ENCODE results near the gene ACSS2.

Gene ACSS2

DNA sequence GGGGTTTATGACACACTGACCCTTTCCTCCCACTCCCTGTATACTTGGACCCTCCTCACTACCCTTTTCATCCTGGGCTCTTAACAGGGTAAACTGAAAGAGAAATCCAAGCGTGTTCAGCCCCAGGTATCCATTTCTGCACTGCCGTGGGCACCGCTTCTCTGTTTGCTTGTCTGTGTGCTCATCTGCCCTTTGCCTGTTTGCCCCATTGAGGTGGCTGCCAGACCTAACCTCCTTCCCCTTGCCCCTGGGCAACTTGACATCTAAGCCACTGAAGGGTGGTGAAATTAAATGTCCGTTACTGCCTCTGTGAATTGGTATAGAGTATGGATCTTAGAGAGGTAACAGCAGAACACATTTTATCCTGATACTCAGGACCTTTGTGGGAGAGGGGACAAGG lies 38.7 kb downstream of the ACSS2 start:
- H3K9me3 ChIP-seq: no peaks in the 10 kb centered on the region
- DNase-seq: no peak
- no peaks in the 10 kb centered on the region for H3K27me3 ChIP-seq
- TF ChIP-seq CTCF (IDR thresholded peaks at IDR 0.05; ENCODE audit: low read depth, low read length): no peak
- peaks cover 9% of the 10 kb centered on the region for H3K4me1 ChIP-seq
- H3K4me3 ChIP-seq (ENCODE audit: low read depth, low read length): no peak overlapping the region
- H3K36me3 ChIP-seq: no peaks in the 10 kb centered on the region

DNA sequence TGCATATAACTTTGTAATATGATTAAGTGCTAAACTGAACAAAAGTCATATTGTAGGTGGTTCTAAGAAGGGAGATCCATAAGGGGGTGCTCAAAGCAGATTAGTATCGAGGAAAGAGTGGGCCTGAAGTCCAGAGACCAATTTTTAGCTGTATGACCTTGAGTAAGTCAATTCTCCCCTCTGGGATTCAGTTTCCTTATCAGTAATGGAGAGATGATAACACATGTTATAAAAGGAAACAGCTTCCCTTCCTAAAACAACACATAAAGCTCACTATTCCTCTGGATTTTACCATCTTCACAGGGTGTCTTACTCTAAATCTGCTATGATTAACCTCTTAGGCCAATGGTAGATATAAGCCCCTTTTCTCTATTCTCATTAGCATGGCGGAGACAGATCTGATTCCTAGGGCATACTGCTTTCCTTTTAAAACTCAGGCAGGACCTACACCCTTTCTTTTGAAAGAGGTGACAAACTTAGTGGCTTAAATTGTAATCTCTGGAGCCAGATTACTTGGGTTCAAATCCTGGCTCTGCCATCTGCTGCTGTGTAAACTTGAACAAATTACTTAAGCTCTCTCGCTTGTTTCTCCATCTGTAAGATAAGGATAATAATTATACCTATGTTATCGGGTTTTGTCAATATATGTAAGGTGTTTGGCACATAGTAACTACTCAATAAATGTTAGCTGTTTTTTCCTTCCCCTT lies 39.5 kb downstream of the ACSS2 start:
- H3K27me3 ChIP-seq: no peaks in the 10 kb centered on the region
- no peak for TF ChIP-seq CTCF (IDR thresholded peaks at IDR 0.05; ENCODE audit: low read depth, low read length)
- H3K36me3 ChIP-seq: no peaks in the 10 kb centered on the region
- DNase-seq: no peak
- H3K4me1 ChIP-seq: peaks cover 9% of the 10 kb centered on the region
- no peaks in the 10 kb centered on the region for H3K9me3 ChIP-seq
- no peak overlapping the region for H3K4me3 ChIP-seq (ENCODE audit: low read depth, low read length)

DNA sequence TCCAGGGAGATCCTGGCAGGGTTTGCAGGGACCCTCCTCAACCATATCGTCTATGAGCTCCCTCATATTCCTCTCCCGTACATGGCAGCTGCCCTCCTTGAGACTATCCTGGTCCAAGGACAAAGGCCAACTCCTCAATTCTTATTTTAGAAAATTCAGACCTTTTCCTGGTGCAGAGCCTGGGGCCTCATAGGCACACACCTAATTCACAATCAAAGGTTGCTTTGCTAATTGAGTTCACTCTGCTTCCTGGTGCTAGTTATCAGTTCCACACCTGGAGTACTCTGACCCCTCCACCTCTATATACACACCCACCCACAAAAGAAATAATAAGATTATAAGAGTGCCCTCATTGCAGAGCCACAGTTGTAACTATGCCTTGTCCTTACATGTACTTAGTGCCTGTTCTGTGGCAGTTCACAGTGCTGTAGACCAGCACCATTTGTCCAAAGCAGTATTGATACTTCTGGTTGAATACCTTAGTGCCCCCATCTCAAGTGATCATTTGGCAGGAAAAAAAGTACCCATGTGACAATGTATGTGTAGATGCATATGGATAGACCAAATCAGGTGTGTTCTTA lies 40.5 kb downstream of the ACSS2 start:
- H3K36me3 ChIP-seq: no peaks in the 10 kb centered on the region
- TF ChIP-seq CTCF (IDR thresholded peaks at IDR 0.05; ENCODE audit: low read depth, low read length): no peak
- H3K9me3 ChIP-seq: no peaks in the 10 kb centered on the region
- no peak overlapping the region for H3K4me3 ChIP-seq (ENCODE audit: low read depth, low read length)
- peaks cover 9% of the 10 kb centered on the region for H3K4me1 ChIP-seq
- no peak for DNase-seq
- no peaks in the 10 kb centered on the region for H3K27me3 ChIP-seq

DNA sequence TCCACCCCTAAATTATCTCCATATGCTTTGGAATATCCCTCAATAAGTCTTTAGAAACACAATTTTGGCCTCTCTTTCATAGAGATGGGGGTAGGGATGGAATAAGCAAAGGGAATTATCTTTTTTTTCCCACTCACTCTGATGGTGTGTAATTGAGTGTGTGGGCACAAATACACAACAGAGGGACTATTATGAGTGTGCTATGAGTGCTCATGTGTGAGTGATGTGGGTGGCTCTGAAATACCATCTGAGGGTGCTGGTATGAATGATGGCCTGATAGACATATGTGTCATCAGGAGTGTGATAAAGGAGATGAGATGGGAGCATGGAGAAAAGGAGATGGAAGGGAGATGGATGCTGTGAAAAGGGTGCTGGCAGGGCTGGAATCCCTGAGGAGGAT lies 43.6 kb downstream of the ACSS2 start:
- Histone ChIP-seq H3K4me1 (peaks cover 8% of the 10 kb centered on the region), H3K27me3 (no peaks in the 10 kb centered on the region), H3K36me3 (no peaks in the 10 kb centered on the region), H3K4me3 (ENCODE audit: low read depth, low read length) (no peak overlapping the region), H3K9me3 (no peaks in the 10 kb centered on the region)
- no peak for DNase-seq
- TF ChIP-seq CTCF (IDR thresholded peaks at IDR 0.05; ENCODE audit: low read depth, low read length): no peak

GRCh38 chr20:34921436-34921835 lies 45.0 kb downstream of the ACSS2 start:
- no peak for TF ChIP-seq CTCF (IDR thresholded peaks at IDR 0.05; ENCODE audit: low read depth, low read length)
- peaks cover 5% of the 10 kb centered on the region; the same call in 1 of the 2 replicates for H3K4me1 ChIP-seq
- no peaks in the 10 kb centered on the region for H3K36me3 ChIP-seq
- no peak for DNase-seq
- no peaks in the 10 kb centered on the region for H3K9me3 ChIP-seq
- H3K4me3 ChIP-seq (ENCODE audit: low read depth, low read length): no peak overlapping the region
- H3K27me3 ChIP-seq: no peaks in the 10 kb centered on the region

GRCh38 chr20:34922654-34923381 lies 46.4 kb downstream of the ACSS2 start:
- Histone ChIP-seq H3K4me3 (ENCODE audit: low read depth, low read length) (no peak overlapping the region), H3K36me3 (no peaks in the 10 kb centered on the region; the same call in 1 of the 2 replicates)

More at GRCh38 chr20:34922654-34923381, 46.4 kb downstream of the ACSS2 start:
- DNase-seq: no peak
- Histone ChIP-seq H3K4me1 (no peaks in the 10 kb centered on the region), H3K9me3 (no peaks in the 10 kb centered on the region), H3K27me3 (no peaks in the 10 kb centered on the region)
- TF ChIP-seq CTCF (IDR thresholded peaks at IDR 0.05; ENCODE audit: low read depth, low read length): no peak
